GF-D8 (cell line): ENCODE results near the gene MLH3.

Source experiments
- DNase-seq: peaks from one replicate; lab custom pipeline; 2025; lab: John Stamatoyannopoulos, UW

MLH3 gene

DNA sequence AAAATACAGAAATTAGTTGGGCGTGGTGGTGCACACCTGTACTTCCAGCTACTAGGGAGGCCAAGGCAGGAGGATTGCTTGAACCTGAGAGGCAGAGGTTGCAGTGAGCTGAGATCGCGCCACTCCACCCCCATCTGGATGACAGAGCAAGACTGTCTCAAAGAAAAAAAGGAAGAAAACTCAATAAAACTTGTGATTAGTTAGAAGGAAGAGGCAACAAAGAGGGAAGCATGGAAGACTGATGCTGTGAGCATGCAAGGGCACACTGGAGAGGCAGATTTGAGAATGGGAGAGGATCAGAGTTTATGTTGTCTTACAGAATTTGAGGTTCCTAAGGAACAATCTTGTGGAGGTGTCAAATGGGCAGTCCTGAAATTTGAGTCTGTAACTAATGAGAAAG lies 15.4 kb upstream of the MLH3 start:
- no peak for DNase-seq

DNA sequence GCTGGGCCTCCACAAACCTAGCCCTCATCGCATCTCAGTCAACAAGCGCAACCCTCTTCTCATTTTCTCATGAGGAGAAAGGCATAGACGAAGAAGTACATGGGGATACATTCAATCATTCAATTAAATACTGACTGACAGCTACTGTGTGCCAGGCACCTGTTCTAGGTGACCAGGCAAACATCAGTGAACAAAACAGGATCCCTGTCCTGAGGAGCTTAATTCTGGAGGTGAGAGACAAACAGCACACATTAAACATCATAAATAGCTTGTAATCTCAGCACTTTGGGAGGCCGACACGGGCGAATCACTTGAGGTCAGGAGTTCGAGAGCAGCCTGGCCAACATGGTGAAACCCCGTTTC lies 12.9 kb upstream of the MLH3 start:
- no peak for DNase-seq

DNA sequence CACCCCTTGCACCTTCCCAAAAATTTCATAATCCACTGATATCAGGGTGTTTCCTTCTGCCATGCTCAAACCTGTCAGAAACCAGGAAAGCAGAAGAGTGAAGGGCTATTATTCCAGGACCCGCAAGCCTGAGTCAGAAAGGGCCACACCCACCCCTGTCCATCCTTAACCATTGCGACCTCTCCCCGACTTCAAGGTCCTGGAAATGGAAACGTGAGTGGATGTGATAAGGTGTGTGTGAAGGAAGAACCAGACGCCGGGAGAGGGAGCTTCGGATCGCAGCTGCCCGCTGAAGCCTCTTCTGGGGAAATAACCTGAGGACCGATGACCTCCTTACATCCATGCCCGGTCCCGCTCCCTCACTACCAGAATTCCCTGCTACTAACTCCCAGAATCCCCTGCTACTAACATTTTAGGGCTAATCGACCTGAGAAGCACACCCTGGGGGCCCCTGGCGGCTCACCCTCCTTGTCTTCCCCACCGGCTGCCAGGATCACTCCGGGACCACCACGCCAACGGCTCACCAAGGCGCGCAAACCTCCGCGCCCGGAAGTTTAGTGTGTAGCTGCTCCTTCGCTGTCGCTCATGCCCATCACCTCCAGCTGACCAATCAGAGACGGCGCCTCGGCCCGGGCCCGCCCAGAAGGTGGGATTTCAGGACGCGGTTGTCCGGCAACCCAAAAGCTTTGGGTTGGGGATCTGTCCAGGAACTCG lies 12.4 kb upstream of the MLH3 start, which contains the start of gene ACYP1:
ACYP1 (minus strand) TSS at position 534 of the 714 bp plus-strand sequence; CDS start at position 63, 471 bp downstream.
- peak; percentile 42 for DNase-seq

DNA sequence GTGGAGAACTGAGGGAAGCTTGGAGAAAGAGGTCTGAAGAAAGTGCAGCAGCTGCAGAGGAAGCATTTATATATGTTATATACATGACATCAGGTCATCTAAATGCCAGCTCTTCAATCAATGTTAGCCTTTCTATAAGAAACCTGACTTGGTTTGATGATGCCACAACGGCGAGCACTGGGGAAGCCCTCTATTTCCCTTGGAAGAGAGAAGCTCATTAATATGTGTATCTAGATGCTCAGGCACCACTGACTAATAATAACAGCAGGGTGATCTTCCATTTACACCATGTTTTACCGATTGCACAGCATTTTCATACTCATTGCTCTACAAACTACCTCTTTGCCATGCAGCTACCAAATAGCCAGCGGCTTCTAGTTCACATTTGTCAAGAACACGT lies 11.7 kb upstream of the MLH3 start:
- DNase-seq = no peak

DNA sequence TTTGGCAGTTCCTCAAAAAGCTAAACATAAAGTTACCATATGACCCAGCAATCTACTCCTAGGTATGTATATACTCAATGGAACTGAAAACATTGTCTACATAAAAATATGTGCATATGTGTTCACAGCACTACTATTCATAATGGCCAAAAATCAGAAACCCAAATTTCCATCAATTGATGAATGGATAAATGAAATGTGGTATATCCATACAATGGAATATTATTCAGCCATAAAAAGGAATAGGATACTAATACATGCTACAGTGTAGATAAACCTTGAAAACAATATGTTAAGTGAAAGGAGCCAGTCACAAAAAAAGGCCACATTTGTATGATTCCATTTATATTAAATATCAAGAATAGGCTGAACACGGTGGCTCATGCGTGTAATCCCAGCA lies 9.2 kb upstream of the MLH3 start:
- no peak for DNase-seq

DNA sequence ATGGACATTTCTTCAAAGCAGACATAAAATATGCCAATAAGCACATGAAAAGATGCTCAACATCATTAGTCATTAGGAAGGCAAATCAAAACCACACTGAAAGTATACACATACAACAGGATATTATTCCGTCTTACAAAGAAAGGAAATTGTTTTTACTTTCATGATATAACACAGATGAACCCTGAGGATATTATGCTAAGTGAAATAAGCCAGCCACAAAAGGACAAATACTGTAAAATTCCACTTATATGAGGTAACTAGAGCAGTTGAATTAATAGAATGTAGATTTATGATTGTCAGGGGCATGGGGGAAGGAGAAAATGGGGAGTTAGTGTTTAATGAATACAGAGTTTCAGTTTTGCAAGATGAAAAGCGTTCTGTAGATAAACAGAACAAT lies 8.4 kb upstream of the MLH3 start:
- DNase-seq = no peak

DNA sequence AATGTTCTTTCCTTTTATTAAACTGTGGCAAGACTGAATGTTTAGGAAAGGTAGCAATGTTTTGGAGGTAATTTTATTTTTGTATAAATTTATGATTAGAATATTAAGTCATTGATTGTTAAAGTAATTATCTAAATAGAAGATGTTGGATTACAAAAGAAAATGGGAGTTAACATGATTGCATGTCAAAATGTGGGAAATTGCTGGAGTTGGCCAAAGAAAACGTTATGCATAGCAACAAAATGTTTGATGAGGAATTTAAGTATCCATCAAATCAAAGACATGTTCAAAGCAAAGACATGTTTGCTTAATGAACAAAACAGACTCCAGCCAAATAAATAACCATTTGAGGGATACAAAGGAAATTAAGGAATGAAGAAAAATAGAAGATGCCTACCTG lies 3.2 kb upstream of the MLH3 start:
- no peak for DNase-seq

DNA sequence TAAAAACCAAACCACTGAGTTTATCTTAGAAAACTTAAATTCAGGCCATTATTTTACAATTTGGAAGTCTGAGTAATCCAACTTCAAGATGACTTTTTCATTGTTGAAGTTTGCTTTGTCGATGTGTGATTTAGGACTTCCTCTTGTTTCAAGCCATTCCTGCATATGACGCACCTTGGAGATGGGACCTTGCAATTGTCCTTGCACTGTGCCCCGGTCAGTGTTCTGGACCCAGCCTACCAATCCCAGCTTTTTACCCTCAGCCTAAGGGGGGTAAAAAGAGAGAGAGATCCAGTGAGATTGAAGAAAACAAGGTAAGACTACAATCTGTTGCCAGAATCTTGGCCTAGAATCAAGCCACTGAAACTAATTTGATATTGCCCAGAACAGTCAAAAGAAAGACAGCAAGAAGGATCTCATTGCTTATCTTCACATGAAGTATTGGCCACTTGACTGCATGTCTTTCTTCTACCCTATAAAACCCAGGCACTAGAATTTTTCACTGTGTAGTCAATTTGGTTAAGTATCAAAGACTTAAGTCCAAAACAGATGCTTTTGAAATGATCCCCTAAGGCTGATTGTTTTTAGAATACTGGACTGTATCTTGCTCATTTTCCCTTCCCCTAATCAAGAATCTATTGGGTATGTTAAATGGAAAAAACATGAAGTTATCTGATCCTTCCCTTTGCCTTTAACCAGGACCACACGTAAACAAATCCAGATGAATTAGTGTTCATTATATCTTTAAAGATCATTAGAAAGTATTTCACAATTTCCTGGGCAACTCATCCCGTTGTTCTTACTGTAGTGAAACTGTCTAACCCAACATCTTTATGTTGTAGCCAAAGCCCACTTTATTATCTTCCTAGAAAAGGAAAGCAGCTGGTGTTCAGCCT lies 2.4 kb upstream of the MLH3 start:
- no peak for DNase-seq

DNA sequence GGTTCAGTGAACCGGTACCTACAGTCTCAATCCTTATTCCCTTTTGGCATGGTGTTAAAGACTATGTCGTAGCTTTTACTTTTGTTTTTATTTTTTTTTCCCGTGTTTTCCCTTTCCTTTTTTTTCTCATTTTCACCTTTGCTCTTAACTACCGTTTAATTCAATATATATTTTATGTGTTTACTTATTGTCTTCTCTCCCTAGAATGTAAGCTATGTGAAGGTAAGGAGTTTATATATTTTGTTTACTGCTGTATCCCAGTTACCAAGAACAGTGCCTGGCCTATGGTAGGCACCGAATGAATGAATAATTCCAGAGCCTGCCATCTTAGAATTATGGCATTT lies 261 bp upstream of the MLH3 start:
- DNase-seq = no peak

DNA sequence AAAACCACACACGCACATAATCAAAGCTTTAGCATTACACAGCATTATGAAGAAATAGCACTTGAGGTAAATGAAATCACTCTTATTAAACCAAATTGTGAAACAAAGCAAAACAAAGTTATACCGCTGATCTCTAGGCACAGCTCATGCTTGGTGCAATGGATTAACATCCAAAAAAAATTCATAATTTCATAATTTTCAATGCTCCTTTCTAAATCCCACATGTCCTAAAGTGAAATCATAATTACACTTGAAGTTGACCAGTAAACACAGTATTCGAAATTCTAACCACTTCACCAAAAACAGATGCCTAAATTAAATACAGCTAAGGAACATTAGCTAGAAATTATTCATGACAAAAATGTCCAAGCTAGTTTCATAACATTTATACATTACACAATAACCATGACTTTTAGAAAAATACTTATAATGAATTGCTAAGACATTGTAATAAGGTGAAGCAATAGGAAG lies 1.5 kb downstream of the MLH3 start:
- DNase-seq = no peak

DNA sequence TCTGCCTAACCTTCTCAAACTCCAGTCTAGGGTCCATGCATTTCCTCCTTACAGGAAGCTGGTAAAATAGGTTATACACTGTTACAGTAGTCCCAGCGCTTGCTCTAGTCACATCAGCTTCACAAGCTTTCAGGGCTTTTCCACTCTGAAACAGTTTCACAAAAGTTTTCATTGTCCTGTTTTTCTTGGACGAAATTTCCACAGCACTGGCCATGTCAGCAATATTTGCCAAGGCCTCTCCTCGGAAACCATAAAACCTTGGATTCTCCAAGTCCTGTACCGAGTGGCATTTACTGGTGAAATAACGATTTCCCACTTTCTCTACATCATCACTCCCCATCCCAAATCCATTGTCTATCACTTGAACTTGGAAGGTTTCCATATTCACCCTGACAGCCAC lies 2.1 kb downstream of the MLH3 start:
- DNase-seq = no peak

DNA sequence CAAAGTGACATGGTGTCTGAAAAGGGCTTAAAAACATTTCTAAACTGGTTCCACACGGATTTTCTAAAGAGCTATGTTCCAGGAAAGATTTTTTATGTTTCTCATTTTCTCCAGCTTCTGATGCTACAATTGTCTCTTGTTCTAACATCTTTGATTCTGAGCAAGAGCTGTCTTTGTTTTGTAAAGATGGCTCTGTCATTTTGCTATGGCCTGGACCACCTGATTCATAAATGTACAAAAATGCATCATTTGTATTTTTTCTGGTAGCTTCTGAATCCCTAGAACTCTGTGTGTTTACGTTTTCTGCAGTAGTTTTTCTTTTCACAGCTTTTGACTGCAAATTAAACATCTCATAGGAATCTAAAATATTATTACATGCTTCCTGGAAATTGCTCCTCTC lies 3.2 kb downstream of the MLH3 start:
- no peak for DNase-seq

DNA sequence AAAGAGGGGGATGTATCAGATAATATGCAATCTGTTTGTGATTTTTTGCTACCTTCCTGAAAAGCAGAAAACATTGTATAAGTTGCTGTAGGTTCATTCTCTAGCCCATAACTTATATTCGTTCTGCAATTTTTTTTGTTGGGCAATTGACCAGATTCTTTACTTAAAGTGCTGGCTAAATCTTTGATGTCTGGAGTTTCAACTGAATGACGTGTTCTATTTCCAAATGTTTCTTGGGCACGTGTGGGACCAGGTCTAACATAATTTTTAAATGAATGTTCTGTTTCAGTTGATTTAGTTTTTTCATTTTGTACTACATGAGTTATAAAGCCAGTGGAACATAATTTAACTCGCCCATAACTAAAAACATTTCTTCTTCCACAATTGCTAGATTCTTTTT lies 3.8 kb downstream of the MLH3 start:
- DNase-seq = no peak

DNA sequence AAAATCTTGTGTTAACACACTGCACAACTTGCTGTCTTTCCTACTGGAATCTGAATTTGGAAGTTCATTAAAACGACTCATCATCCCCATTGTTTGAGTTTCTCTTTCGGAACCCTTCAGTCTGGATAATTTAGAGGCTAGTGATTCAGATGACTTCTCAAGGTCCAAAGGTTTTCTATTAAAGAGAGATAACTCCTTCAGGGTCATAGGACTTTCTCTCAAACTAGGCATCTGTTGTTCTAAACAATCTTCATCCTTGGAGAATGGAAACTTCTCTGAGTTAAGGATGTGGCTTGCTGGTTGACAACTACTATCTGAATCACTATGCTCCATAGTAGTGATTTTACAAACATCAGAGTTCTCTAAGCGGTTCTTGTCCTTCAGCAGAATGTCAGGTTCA lies 4.4 kb downstream of the MLH3 start:
- no peak for DNase-seq

DNA sequence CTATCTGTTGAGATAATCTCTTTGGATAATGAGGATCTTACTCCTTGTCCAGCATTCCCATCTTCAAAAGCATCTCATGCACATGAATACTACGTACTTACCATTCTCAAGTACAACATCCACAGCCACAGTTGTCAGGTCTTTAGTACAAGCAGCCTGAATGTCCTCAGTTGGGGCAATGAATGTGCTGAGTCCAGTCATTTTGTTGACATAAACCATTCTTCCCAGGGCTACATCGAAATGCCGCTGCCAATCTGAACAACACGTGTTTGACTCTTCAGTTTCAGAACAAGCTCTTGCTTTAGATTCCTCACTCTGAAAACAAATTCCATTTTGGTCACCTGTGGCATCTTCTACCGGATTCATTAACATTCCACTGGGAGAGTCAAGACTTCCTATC lies 5.0 kb downstream of the MLH3 start:
- no peak for DNase-seq

DNA sequence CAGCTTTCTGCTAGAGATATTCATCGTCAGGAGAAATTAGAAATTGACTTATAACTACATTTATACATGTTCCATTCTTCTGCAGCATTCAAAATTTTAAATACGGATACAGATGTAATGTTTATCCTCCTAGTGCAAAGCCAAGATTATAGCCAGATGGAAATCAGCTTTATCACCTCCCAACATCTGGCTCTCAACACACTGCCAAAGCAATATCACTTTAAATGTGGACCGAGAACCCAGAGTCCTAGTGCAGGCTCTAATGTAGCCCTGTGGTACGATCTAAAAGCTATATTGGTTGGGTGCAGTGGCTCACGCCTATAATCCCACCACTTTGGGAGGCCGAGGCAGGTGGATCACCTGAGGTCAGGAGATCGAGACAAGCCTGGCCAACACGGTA lies 6.5 kb downstream of the MLH3 start:
- no peak for DNase-seq

DNA sequence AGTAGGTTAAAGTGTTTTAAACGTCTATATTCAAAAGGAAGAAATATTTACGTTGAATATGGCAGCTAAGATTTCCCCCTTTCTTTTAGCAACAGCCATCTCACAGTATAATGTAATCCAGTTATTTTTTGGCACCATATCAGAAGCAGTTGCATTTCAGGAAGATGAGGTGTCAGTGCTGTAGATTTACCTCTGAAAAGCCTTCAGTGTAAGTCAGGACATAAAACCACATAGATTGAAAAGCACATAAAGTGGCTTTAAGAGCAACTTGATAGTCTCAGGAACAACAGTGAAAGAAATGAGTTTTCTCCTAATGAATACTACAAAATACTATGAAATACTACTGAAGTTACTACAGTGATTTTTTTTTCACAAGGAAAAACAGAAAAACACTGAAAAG lies 6.9 kb downstream of the MLH3 start:
- no peak for DNase-seq

DNA sequence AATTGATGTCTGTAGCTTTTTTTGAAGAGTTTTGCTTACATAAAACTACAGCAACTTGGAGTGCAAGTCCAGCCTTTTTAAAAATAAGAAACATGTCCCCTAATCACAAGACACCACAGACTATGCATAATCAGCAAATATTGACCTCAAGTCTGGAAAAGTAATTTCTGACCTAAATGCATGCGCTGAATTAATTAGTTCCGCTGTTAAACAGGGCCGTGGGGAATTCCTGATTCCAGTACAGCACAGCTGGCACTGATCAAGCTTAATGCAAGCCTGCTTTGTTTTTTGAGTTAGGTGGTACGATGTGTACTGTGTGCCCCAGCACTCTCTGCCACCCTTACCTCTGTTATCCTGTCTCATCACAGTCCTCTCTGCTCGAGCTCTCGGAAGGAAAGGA lies 9.2 kb downstream of the MLH3 start:
- no peak for DNase-seq

DNA sequence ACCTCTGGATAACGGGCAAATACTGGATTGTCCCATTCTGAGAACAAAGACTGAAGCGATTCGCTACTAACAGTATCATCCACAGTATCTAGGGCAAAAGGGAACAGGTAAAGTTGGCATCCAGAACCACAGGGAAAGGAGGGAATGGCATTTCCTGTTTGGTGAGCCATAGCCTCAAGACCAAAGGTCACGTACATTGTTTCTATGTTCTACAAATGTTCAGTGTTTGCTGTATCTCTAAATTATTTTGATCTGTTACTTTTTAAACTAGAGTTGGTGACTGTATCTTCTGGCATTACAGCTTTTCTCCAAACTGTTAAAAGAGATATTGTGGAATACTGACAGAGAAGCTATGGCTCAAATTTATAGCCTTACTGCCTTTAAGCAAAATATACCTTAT lies 9.7 kb downstream of the MLH3 start:
- DNase-seq = no peak

DNA sequence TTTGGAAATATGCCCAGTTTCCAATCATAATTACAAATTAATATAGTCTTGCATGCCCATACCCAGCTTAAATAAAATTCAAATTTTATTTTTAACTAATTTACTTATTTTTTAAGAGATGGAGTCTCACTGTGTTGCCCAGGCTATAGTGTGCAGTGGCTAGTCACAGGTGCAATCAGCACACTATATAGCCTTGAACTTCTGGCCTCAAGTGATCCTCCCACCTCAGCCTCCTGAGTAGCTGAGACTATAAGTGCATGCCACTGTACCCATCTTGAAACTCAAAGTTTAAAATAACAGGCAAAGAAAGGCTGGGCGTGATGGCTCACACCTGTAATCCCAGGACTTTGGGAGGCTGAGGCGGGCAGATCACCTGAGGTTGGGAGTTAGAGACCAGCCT lies 10.3 kb downstream of the MLH3 start:
- DNase-seq = no peak

DNA sequence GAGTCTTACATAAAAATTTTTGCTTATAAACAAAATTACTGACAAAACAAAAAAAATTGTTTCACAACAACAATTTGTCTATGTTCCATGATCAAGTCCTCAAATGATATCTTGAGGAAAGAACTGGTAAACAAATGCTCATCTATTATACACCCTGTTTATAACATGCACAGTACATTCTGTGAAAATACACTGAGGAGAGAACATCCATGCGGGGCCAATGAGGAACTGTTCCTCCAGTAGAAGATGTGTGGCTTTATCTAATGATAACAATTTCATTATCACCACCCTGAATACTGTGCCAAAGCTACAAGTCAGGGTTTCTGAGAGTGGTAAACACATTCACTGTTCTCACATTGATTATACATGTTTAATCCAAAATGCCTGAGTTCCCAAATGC lies 10.8 kb downstream of the MLH3 start:
- DNase-seq = no peak

DNA sequence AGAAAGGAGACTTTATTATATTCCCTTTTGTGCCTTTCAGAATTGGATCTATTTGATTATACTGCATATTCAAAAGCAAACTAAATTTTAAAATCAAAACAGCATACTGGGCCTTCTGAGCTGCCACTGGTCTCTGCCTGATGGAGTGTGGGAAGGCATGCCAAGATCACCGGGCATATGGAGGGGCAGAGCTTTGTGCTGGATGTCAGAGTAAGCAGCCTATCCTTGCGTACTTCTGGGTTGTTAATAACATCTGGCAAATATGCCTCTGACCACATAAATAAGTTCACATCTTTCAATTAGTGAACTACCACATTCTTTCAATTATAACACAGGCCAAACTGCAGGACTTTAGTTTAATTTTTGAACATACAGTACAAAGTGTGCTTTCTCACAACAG lies 18.3 kb downstream of the MLH3 start:
- DNase-seq = no peak

DNA sequence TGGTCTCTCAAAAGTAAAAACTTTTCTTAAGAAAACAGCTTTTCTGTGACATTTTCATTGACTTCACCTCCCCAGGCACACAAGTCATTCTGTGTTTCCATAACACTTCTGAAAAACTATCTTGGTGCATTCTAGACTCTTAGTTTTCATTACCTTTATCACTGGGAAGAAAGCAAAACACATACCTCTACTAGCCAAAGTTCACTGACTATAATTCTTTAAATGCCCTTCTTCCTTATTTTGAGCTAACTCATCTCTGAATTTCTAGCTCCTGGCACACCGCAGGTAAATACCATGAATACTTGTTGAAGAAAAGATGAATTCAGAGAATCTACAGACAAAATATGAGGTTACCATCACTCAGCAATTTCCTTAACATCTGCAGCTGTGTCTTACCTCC lies 21.1 kb downstream of the MLH3 start:
- DNase-seq = no peak

DNA sequence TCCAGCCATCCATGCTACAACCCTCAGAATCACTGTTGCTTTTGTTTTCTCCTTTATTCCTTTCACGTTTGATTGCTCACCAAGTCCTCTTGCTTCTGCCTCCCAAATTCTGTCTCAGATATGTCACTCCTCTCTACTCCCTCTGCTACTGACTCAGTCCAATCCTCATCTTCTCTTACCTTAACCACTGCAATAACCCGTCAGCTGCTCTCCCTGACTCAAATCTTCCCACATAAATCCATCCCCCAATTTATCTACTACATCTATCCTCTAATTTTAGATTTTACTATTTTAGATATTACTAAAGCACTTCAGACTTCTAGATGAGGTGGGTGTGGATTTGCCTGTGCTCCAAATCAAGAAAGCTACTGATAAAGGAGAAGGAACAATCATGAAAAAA lies 25.4 kb downstream of the MLH3 start:
- no peak for DNase-seq
